ENCODE results near the gene NAA40. TPM values are rescaled to one million over a fixed set of nuclear protein-coding genes. Genes with fewer than 3 reads are reported as not detected.

NAA40 gene
- total RNA-seq, 1 experiment from 2014 or later = 28.6 TPM

- no peaks in the 10 kb centered on the region for H3K36me3 ChIP-seq
- H3K9me3 ChIP-seq (replicated peaks) = no peaks in the 10 kb centered on the region
- no peaks in the 10 kb centered on the region for H3K27me3 ChIP-seq
- H3K4me3 ChIP-seq = no peak overlapping the region
- H3K4me1 ChIP-seq = no peaks in the 10 kb centered on the region
- DNase-seq = no peak
- no peak overlapping the region for H3K27ac ChIP-seq
Observed at GRCh38 chr11:63907808-63908530, 30.8 kb upstream of the NAA40 start.

DNA sequence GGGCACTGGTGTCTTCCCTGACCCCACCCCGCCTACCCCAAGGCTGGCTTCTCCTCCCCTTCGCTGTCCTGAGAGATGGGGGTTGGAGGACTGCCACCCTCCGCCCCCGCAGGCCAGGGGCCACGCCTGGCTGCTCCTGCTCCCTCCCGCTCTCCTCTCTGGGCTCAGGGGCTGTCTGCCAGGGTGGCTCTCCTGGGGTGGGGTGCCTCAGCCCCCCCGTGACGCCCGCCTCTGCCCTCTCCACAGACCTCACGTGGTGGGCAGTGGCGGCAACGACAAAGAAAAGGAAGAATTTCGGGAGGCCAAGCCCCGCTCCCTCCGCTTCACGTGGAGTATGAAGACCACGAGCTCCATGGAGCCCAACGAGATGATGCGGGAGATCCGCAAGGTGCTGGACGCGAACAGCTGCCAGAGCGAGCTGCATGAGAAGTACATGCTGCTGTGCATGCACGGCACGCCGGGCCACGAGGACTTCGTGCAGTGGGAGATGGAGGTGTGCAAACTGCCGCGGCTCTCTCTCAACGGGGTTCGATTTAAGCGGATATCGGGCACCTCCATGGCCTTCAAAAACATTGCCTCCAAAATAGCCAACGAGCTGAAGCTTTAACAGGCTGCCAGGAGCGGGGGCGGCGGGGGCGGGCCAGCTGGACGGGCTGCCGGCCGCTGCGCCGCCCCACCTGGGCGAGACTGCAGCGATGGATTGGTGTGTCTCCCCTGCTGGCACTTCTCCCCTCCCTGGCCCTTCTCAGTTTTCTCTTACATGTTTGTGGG lies 30.0 kb upstream of the NAA40 start:
- H3K9me3 ChIP-seq (replicated peaks) = no peaks in the 10 kb centered on the region
- no peaks in the 10 kb centered on the region for H3K4me1 ChIP-seq
- no peaks in the 10 kb centered on the region for H3K27me3 ChIP-seq
- H3K4me3 ChIP-seq = no peak overlapping the region
- no peaks in the 10 kb centered on the region; the same call in 1 of the 2 replicates for H3K36me3 ChIP-seq
- DNase-seq = no peak
- H3K27ac ChIP-seq = no peak overlapping the region

GRCh38 chr11:63909591-63910506 lies 29.0 kb upstream of the NAA40 start:
- no peaks in the 10 kb centered on the region; the same call in 1 of the 2 replicates for H3K36me3 ChIP-seq
- no peaks in the 10 kb centered on the region for H3K27me3 ChIP-seq
- H3K4me3 ChIP-seq = no peak overlapping the region
- no peaks in the 10 kb centered on the region for H3K4me1 ChIP-seq
- H3K27ac ChIP-seq = no peak overlapping the region
- DNase-seq = no peak
- H3K9me3 ChIP-seq (replicated peaks) = no peaks in the 10 kb centered on the region

DNA sequence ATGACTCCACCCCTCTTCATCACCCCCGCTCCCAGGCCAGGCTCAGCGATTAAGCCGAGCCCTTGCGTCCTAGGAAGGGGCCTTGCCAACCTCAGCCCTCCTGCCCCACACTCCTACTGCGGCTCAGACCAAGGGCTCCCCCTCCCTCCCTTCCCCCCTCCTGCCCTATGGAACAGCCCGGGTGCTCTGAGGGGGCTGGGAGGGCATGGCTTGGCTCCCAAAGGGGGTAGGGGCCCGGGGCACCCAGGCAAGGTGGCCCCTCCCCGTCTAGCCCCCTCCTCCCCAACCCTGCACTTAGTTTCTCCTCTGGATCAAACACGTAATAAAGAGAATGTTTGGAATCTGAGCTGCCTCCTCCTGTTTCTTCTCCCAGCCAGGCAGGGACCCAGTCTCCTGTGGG lies 28.1 kb upstream of the NAA40 start:
- Histone ChIP-seq H3K4me3 (no peak overlapping the region), H3K9me3 (replicated peaks) (no peaks in the 10 kb centered on the region), H3K27me3 (no peaks in the 10 kb centered on the region), H3K4me1 (no peaks in the 10 kb centered on the region), H3K36me3 (no peaks in the 10 kb centered on the region; the same call in 1 of the 2 replicates), H3K27ac (no peak overlapping the region)
- DNase-seq = no peak

- DNase-seq = peak in 1 of 2 experiments; percentile 36
- Histone ChIP-seq H3K4me1 (no peaks in the 10 kb centered on the region), H3K27ac (no peak overlapping the region), H3K27me3 (no peaks in the 10 kb centered on the region), H3K4me3 (no peak overlapping the region), H3K9me3 (replicated peaks) (no peaks in the 10 kb centered on the region), H3K36me3 (no peaks in the 10 kb centered on the region; the same call in 1 of the 2 replicates)
Observed at GRCh38 chr11:63911440-63911839, 27.4 kb upstream of the NAA40 start.

GRCh38 chr11:63911876-63912275 lies 26.9 kb upstream of the NAA40 start:
- DNase-seq = no peak
- Histone ChIP-seq H3K4me3 (no peak overlapping the region), H3K27ac (no peak overlapping the region), H3K9me3 (replicated peaks) (no peaks in the 10 kb centered on the region), H3K36me3 (no peaks in the 10 kb centered on the region; the same call in 1 of the 2 replicates), H3K27me3 (no peaks in the 10 kb centered on the region), H3K4me1 (no peaks in the 10 kb centered on the region)

GRCh38 chr11:63912678-63913077 lies 26.1 kb upstream of the NAA40 start:
- peaks cover 2% of the 10 kb centered on the region for H3K4me1 ChIP-seq
- H3K9me3 ChIP-seq (replicated peaks) = no peaks in the 10 kb centered on the region
- no peak overlapping the region for H3K4me3 ChIP-seq
- no peaks in the 10 kb centered on the region for H3K27me3 ChIP-seq
- H3K36me3 ChIP-seq = no peaks in the 10 kb centered on the region; the same call in 1 of the 2 replicates
- no peak overlapping the region for H3K27ac ChIP-seq
- no peak for DNase-seq

DNA sequence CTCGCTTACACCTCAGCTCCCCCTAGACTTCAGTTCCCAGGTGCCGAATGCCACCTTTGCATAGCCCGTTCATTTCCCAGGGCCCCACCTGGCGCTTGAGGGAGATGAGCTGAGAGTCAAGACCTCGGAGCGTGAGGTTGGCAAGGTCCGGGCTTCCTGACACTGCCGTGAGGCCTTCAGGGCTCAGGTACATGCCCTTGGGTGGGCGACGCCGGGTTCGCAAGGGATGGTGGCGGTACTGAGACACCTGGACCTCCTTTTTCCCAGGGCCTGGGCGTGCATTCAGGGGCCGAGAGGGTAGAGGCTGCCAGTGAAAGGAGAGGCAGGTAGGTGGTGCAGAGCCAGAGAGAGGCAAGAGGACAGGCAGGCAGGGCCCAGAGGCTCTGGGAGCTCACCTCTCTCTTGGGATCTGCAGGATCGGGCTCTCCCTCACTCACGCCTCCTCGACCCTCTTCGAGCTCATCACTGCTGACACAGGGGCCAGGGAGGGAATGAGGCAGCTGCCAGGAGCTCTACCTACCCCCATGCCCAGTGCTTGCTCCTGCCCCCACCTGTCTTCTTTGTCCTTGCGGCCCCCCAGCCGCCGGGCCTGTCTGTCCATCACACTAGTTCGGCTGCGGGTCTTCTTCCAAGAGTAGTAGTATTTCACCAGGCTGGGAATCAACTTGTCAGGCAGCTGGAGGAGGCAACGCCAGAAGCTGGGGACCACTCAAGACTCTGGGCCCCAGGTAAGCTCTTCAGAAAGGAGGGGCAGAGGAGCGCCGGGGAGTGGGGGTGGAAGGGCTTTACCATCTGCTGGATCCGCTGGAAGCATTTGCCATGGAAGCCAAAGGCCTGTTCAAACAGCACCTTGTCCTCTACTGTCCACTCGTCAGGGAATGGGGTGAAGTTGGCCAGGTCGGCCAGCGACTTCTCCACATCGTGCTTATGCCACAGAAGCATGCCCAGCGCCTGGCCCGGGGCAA lies 24.7 kb upstream of the NAA40 start:
- Histone ChIP-seq H3K4me3 (no peak overlapping the region), H3K27ac (no peak overlapping the region), H3K9me3 (replicated peaks) (no peaks in the 10 kb centered on the region), H3K36me3 (no peaks in the 10 kb centered on the region; the same call in 1 of the 2 replicates), H3K4me1 (peaks cover 11% of the 10 kb centered on the region), H3K27me3 (no peaks in the 10 kb centered on the region)
- DNase-seq = no peak

DNA sequence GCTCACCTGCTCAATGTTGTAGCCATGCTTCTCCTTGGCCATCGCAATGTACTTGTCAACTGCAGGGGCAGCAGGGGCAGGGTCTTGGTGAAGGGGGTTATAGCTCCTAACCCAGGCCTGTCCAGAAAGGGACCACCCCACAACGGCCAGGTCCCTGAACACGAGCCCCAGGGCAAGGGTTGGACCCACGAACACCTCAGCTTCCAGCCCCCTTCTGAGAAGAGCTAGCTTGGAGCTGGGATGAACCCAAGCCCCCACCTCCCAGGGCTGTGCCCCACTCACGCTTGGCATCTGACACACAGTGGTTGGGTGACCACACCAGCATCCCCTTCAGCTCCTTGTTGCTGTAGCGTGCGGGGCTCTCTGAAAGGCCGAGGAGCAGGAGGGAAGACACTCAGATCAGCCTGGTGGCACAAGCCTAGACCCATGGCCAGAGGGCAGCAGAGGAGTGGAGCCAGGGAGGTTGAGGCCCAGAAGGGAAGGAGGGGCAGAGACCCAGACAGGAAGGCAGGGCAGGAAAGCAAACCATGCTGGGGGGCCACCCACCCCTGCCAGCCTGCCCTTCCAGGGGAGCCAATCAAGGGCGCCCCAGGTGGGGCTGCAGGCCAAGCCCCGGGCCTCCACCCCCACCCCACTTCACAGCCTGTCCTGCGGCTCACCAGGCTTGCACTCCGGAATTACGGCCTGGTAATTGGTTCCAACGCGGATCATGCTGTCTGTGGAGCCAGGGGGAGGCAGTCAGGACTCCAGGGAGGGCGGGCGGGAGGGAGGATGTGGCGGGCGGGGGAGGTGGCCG lies 23.7 kb upstream of the NAA40 start:
- Histone ChIP-seq H3K27ac (no peak overlapping the region), H3K4me3 (no peak overlapping the region), H3K4me1 (peaks cover 11% of the 10 kb centered on the region)

DNA sequence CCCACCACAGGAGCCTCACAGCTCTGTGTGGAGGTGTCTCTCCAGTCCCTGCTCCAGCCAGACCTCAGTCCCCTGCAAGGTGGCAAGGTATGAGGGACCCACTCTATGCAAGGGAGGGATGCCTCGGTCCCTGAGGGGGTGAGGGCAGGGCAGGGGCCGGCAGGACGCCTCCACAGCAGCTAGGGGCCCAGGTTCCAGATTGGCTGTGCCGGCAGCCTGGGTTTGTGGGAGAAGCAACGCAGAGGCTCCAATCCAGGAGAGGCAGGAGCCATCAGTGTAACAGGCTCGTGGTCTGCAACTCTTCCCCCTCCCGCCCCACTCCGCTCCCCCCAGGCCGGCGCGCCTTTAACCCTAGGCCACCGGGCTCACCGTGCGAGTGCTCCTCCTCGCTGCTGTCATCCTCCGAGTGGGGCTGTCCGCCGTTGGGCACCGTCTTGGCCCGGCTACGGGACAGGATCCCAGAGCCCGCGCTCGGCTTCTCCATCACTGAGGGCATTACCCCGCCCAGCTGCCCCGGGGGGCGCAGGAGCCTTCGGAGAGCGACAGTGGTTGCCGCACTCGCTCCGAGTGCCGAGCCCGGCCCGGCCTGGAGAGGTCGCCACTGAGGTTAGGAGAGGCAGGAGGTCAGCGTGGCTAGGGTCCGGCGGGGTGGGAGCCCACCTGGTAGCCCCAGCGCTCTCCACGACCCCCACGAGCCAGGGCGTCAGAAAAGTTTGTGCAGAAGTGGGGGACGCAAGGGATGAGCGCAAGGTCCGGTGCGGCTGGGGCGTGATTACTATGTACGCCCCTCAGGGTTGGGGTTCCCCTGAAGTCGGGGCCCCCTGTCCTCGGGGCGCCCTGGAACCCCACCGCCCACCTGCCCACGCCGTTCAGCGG lies 22.6 kb upstream of the NAA40 start:
- no peak overlapping the region; the same call in 1 of the 2 replicates for H3K27ac ChIP-seq
- no peaks in the 10 kb centered on the region for H3K9me3 ChIP-seq (replicated peaks)
- H3K27me3 ChIP-seq = no peaks in the 10 kb centered on the region
- H3K36me3 ChIP-seq = no peaks in the 10 kb centered on the region; the same call in 1 of the 2 replicates
- peaks cover 11% of the 10 kb centered on the region for H3K4me1 ChIP-seq
- DNase-seq = peak; percentile 82 to 88
- peak overlapping the region; percentile 73 for H3K4me3 ChIP-seq

More for the DNA sequence above, 23.7 kb upstream of the NAA40 start:
- no peak for DNase-seq
- Histone ChIP-seq H3K27me3 (no peaks in the 10 kb centered on the region), H3K36me3 (no peaks in the 10 kb centered on the region; the same call in 1 of the 2 replicates), H3K9me3 (replicated peaks) (no peaks in the 10 kb centered on the region)

DNA sequence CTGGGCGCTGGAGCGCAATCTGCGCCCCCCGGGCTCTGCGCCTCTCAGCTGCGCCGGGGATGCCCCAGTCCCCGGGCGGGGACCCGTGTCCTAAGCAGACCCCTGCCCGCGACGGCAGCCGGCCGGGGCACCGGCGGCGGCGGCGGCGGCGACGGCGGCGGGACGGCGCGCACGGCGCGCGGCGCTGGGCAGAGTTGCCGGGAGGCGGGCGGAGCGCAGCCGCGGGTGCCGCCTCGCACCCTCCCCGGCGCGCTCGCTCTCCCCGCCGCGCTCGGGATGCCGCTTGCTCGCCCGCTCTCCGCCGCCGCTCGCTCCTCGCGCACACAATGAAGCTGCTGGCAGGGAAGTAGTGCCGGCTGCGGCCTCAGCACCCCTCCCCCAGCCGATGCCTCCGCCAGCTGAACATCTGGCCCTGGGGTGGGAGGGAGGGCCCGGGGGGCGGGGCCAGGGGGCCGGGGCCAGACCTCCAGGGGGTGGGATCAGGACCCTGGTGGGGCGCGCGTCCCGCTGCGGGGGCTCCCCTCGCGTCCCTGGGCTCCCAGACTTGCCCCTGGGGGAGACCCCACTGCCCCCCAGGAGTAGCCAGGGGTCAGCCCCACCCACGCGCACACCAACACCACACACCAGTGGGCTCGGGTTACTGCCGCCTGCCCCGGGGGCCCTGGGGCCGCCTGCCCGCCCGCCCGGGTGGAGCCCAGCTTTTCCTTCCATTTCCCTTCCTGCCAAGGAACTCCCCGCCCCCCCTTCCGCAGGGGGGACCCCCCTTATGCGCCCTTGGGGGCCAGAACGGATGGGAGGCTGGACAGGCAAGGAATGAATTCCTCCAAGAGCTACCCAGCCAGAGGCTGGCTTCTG lies 21.7 kb upstream of the NAA40 start, which contains the start of gene RCOR2:
TSS of gene RCOR2 (minus strand) at position 328 of the 855 bp plus-strand sequence. CDS start 708 bp downstream, outside the sequence.
- Histone ChIP-seq H3K9me3 (replicated peaks) (no peaks in the 10 kb centered on the region), H3K4me3 (peak within 1 kb of the TSS; percentile 73), H3K36me3 (no peaks in the 10 kb centered on the region; the same call in 1 of the 2 replicates), H3K4me1 (peaks cover 11% of the 10 kb centered on the region), H3K27me3 (no peaks in the 10 kb centered on the region), H3K27ac (peak within 1 kb of the TSS; percentile 89)
- DNase-seq = peak; percentile 89 to 90

Data from SJCRH30 (cell line).